PC-3 (cell line): ENCODE results near the gene CRYBG2. TPM values are rescaled to one million over a fixed set of nuclear protein-coding genes. Genes with fewer than 3 reads are reported as not detected.

Experiments
- ATAC-seq: fragments of 200-7000 bp; cut with Tn5 transposase; 2 replicates; pipeline ENCODE4 v1.9.1; 2020; ENCODE audit warnings: mild to moderate bottlenecking, moderate library complexity
- Bru-seq: library from RNA; stranded (reverse); fragments of 400-500 nt; gene quantifications from one replicate; lab custom pipeline; 2021; lab: Mats Ljungman, UMichigan
- BruChase-seq, 2 experiments: library from RNA; stranded (reverse); fragments of 400-500 nt; gene quantifications; one replicate each; lab custom pipeline; 2021; lab: Mats Ljungman, UMichigan
- BruUV-seq: library from RNA; stranded (reverse); fragments of 400-500 nt; replicated peaks from 2 replicates; lab custom pipeline; 2021; lab: Mats Ljungman, UMichigan
- CTCF ChIA-PET: fragments of 300-600 bp; sonication (Branson Sonifier 250); formaldehyde crosslinking; loops from one replicate; lab custom pipeline; 2022; ENCODE audit warnings: antibody characterized with exemption; lab: Charles Lee
- POLR2A ChIA-PET: fragments of 300-600 bp; sonication (Branson Sonifier 250); formaldehyde crosslinking; loops from one replicate; lab custom pipeline; 2022; ENCODE audit warnings: antibody characterized with exemption; ENCODE audit not compliant: unreplicated experiment; lab: Charles Lee
- DNase-seq: peaks from one replicate; pipeline ENCODE4 v3.0.0-alpha.2; 2015
- H2AFZ ChIP-seq: fragments of 300-600 bp; sonication (generic); 2 replicates; pipeline ENCODE4 v1.6.0; 2016; ENCODE audit warnings: antibody characterized with exemption, low read length
- H3F3A ChIP-seq: fragments of 300-600 bp; sonication (generic); one replicate; pipeline ENCODE4 v1.6.0; 2017; ENCODE audit warnings: antibody characterized with exemption, low read length, control low read depth, mild to moderate bottlenecking; ENCODE audit not compliant: unreplicated experiment
- H3K27ac ChIP-seq: fragments of 300-600 bp; sonication (generic); 2 replicates; pipeline ENCODE4 v1.5.1; 2016; ENCODE audit warnings: mild to moderate bottlenecking, low read length
- H3K27me3 ChIP-seq: fragments of 300-600 bp; sonication (generic); 2 replicates; pipeline ENCODE4 v1.6.1; 2016; ENCODE audit warnings: low read length, mixed read lengths
- H3K36me3 ChIP-seq: fragments of 300-600 bp; sonication (generic); 2 replicates; pipeline ENCODE4 v1.6.1; 2016; ENCODE audit warnings: low read depth, mixed run types, low read length, mixed read lengths
- H3K4me1 ChIP-seq: fragments of 300-600 bp; sonication (generic); 2 replicates; pipeline ENCODE4 v1.5.1; 2016; ENCODE audit warnings: low read length; ENCODE audit not compliant: insufficient read depth
- H3K4me2 ChIP-seq: fragments of 300-600 bp; sonication (generic); 2 replicates; pipeline ENCODE4 v1.6.0; 2016; ENCODE audit warnings: low read length
- H3K4me3 ChIP-seq: fragments of 300-600 bp; sonication (generic); 2 replicates; pipeline ENCODE4 v1.5.1; 2016; ENCODE audit warnings: mild to moderate bottlenecking, low read length, mixed read lengths
- H3K79me2 ChIP-seq: fragments of 300-600 bp; sonication (generic); 2 replicates; pipeline ENCODE4 v1.6.1; 2017; ENCODE audit warnings: low read length, mixed read lengths
- H3K9ac ChIP-seq: fragments of 300-600 bp; sonication (generic); 2 replicates; pipeline ENCODE4 v1.6.0; 2016; ENCODE audit warnings: mild to moderate bottlenecking, low read length
- H3K9me2 ChIP-seq: fragments of 300-600 bp; sonication (generic); replicated peaks from 2 replicates; pipeline ENCODE4 v1.6.1; 2016; ENCODE audit warnings: mixed run types, low read length, mixed read lengths
- H3K9me3 ChIP-seq: fragments of 300-600 bp; sonication (generic); 2 replicates; pipeline ENCODE4 v1.6.1; 2016; ENCODE audit warnings: low read length, mixed read lengths
- H4K20me1 ChIP-seq: fragments of 300-600 bp; sonication (generic); 2 replicates; pipeline ENCODE4 v1.6.1; 2016; ENCODE audit warnings: low read length, mixed read lengths
- EZH2 ChIP-seq: fragments of 300-600 bp; sonication (generic); IDR thresholded peaks from one replicate; pipeline ENCODE4 v1.6.1; 2017; ENCODE audit warnings: antibody characterized with exemption, mild to moderate bottlenecking, low read length; ENCODE audit not compliant: unreplicated experiment
- EZH2phosphoT487 ChIP-seq: fragments of 300-600 bp; sonication (generic); IDR thresholded peaks from 2 replicates; pipeline ENCODE4 v1.6.1; 2018; ENCODE audit warnings: mild to moderate bottlenecking, antibody characterized with exemption, low read length, borderline replicate concordance
- intact Hi-C: fragments of 100-400 bp; cut with micrococcal nuclease; formaldehyde crosslinking; loops from 2 replicates; pipeline ENCODE4 v1.9.0; 2023
- long read RNA-seq: library from polyadenylated mRNA; unstranded; transcript quantifications from one replicate; pipeline ENCODE4 v2.0.0, GENCODE V29; 2021; ENCODE audit not compliant: unreplicated experiment
- total RNA-seq: library from RNA; depleted of rRNA; stranded (reverse); fragments of >200 nt; gene quantifications from 2 replicates; pipeline ENCODE4 v1.2.3, GENCODE V29; 2014; rRNA removed
- TF ChIP-seq, protein P1 (sequence below): fragments of 300-600 bp; sonication (generic); conservative IDR thresholded peaks from 2 replicates; pipeline ENCODE4 v1.5.1; 2017; ENCODE audit warnings: antibody characterized with exemption, low read depth, mild to moderate bottlenecking, low read length

The CRYBG2 gene
- total RNA-seq = 15.3 and 16.1 TPM in 2 replicates
- percentile 38 among the genes with signal in this experiment for Bru-seq, nascent RNA
- BruChase-seq, experiment 1, labeled RNA remaining after a 6-hour chase = percentile 41 among the genes with signal in this experiment
- percentile 31 among the genes with signal in this experiment for BruChase-seq, experiment 2, labeled RNA remaining after a 2-hour chase
- long read RNA-seq, partial matches to known transcripts = 3 of 6 reads
- long read RNA-seq, other reads (novel, unspliced or antisense) = 2 of 6 reads

DNA sequence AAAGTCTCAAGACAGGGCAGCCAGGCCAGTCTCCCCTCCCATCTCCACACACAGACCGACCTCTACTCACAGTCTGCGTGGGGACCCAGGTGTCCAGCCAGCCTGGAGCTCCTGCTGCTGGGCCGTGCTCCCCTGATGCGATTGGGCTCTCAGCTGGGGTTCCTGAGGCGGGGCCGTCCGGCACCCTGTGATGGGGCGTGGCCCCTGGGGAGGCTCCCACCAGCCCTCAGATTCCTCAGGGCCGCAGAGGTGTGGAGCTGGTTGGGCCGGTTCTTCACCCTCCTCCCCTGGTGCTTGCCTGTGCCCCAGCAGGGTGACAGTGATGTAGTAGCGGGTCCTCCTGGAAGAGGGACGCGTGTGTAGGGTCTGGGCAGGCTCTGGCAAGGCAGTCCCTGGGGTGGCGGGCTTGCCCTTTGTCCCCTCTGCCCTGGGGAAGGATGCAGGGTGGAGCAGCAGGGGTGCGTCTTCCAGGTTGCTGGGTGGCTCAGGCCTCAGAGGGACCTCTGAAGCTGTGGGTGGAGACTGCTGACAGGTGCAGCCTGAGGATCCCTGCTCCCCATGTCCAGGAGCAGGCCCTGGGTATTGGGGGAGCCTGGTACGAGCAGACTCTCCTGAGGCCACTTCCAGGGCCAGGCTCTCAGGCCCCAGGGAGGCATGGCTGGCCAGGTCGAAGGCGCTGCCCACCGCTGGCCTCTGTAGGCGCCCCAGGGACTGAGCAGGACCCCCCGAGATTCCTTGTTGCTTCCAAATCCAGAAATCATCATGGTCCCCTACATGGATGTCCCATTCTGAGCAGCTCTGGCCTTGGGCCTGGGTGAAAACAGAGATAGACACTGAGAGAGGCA is at the start of gene CRYBG2:
TSS of gene CRYBG2 (minus strand) at position 155 of the 845 bp plus-strand sequence. CDS start 7,473 bp downstream, outside the sequence.
- H3K9me3 ChIP-seq = no peaks in the 10 kb centered on the region
- POLR2A ChIA-PET = interaction anchor here (0.6 kb wide), 1 partner anchor 10 kb away, joined by 3 read pairs; no protein-coding TSS in a partner anchor
- peaks cover 12% of the 10 kb centered on the region; the same call in 1 of the 2 replicates for H3K79me2 ChIP-seq
- H3K9ac ChIP-seq = peak within 1 kb of the TSS; percentile 61
- intact Hi-C loops = no loop called here
- TF ChIP-seq, protein P1, sequence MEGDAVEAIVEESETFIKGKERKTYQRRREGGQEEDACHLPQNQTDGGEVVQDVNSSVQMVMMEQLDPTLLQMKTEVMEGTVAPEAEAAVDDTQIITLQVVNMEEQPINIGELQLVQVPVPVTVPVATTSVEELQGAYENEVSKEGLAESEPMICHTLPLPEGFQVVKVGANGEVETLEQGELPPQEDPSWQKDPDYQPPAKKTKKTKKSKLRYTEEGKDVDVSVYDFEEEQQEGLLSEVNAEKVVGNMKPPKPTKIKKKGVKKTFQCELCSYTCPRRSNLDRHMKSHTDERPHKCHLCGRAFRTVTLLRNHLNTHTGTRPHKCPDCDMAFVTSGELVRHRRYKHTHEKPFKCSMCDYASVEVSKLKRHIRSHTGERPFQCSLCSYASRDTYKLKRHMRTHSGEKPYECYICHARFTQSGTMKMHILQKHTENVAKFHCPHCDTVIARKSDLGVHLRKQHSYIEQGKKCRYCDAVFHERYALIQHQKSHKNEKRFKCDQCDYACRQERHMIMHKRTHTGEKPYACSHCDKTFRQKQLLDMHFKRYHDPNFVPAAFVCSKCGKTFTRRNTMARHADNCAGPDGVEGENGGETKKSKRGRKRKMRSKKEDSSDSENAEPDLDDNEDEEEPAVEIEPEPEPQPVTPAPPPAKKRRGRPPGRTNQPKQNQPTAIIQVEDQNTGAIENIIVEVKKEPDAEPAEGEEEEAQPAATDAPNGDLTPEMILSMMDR = no peak
- TF ChIP-seq EZH2phosphoT487 = no peak
- TF ChIP-seq EZH2 = no peak
- CTCF ChIA-PET = no interaction called here
- H3K27ac ChIP-seq = peak within 1 kb of the TSS; percentile 85
- H2AFZ ChIP-seq = peak within 1 kb of the TSS; percentile 32; the same call in 1 of the 2 replicates
- peaks cover 75% of the 10 kb centered on the region for H3K4me1 ChIP-seq
- H3K4me3 ChIP-seq = peak within 1 kb of the TSS; percentile 58
- no peaks in the 10 kb centered on the region for H3K36me3 ChIP-seq
- ATAC-seq = peak; percentile 68
- BruUV-seq = no TSS peak
- peak; percentile 90 for DNase-seq
- peak within 1 kb of the TSS; percentile 82 for H3K4me2 ChIP-seq
- H3K9me2 ChIP-seq = no peaks in the 10 kb centered on the region
- H3F3A ChIP-seq = no peaks in the 10 kb centered on the region
- no peaks in the 10 kb centered on the region for H3K27me3 ChIP-seq
- no peaks in the 10 kb centered on the region for H4K20me1 ChIP-seq

- CTCF ChIA-PET = no interaction called here
- Histone ChIP-seq H3K36me3 (no peaks in the 10 kb centered on the region), H3K9me3 (no peaks in the 10 kb centered on the region), H4K20me1 (no peaks in the 10 kb centered on the region), H3K9me2 (no peaks in the 10 kb centered on the region), H2AFZ (no peak overlapping the region), H3K4me1 (peaks cover 29% of the 10 kb centered on the region), H3K27ac (no peak overlapping the region), H3K4me3 (no peak overlapping the region), H3K4me2 (no peak overlapping the region), H3K9ac (no peak overlapping the region), H3F3A (no peaks in the 10 kb centered on the region), H3K27me3 (no peaks in the 10 kb centered on the region), H3K79me2 (no peaks in the 10 kb centered on the region)
- no TSS peak for BruUV-seq
- intact Hi-C loops = no loop called here
- TF ChIP-seq, protein P1 = no peak
- no peak for TF ChIP-seq EZH2
- TF ChIP-seq EZH2phosphoT487 = no peak
- POLR2A ChIA-PET = no interaction called here
- DNase-seq (no peak), ATAC-seq (no peak)
Observed at GRCh38 chr1:26403656-26404055, 49.7 kb upstream of the CRYBG2 start.
